Measurements from ENCODE around the gene PGBD2.
"Not testable (repeated sequence)": the region's sequence is repeated elsewhere in the genome, so short reads cannot be mapped to it uniquely, and the experiment has no call there.

PGBD2 gene

GRCh38 chr1:248906009-248906752, at the start of gene PGBD2:
TSS of gene PGBD2 (plus strand) at chr1:248906235. CDS start at chr1:248913863, 7,628 bp downstream.
- peak; percentile 93 to 95 for DNase-seq

- no peak for DNase-seq
These were observed 48.8 kb upstream of the PGBD2 start for GRCh38 chr1:248857201-248857600.

- DNase-seq: no peak
These were observed 48.3 kb upstream of the PGBD2 start for GRCh38 chr1:248857749-248858095.

- DNase-seq: no peak
These were observed 47.7 kb upstream of the PGBD2 start for GRCh38 chr1:248858096-248858890.

GRCh38 chr1:248858891-248859889, 46.8 kb upstream of the PGBD2 start, which contains the start of gene ZNF692:
TSS of gene ZNF692 (minus strand) at chr1:248859085. CDS start at chr1:248858309, 776 bp downstream.
- peak; percentile 92 to 93 for DNase-seq

GRCh38 chr1:248860007-248860406, 46.0 kb upstream of the PGBD2 start:
- no peak for DNase-seq

GRCh38 chr1:248861616-248862015, 44.4 kb upstream of the PGBD2 start:
- no peak for DNase-seq

GRCh38 chr1:248862695-248862997, 43.4 kb upstream of the PGBD2 start:
- DNase-seq: no peak

- DNase-seq: peak; percentile 79
These were observed 42.8 kb upstream of the PGBD2 start for GRCh38 chr1:248862998-248863881.

- no peak for DNase-seq
These were observed 34.1 kb upstream of the PGBD2 start for GRCh38 chr1:248871837-248872401.

- DNase-seq: peak; percentile 21 to 55
These were observed 33.2 kb upstream of the PGBD2 start for GRCh38 chr1:248872752-248873408.

- peak; percentile 93 to 94 for DNase-seq
These were observed 32.5 kb upstream of the PGBD2 start for GRCh38 chr1:248873409-248873992.

GRCh38 chr1:248873993-248874533, 32.0 kb upstream of the PGBD2 start:
- DNase-seq: peak; percentile 79 to 88

GRCh38 chr1:248881261-248881660, 24.8 kb upstream of the PGBD2 start:
- DNase-seq: no peak

- DNase-seq: not testable (repeated sequence)
These were observed 23.6 kb upstream of the PGBD2 start for GRCh38 chr1:248882427-248882826.

GRCh38 chr1:248884632-248885295, 21.3 kb upstream of the PGBD2 start:
- DNase-seq: no peak

GRCh38 chr1:248885646-248886045, 20.4 kb upstream of the PGBD2 start:
- DNase-seq: no peak

- DNase-seq: no peak
These were observed 19.7 kb upstream of the PGBD2 start for GRCh38 chr1:248886237-248886895.

GRCh38 chr1:248889914-248890243, 16.2 kb upstream of the PGBD2 start:
- not testable (repeated sequence) for DNase-seq
